Ecto neural progenitor cell (in vitro differentiated cells): ENCODE data around the gene LCORL.
"Not testable (repeated sequence)": the region's sequence is repeated elsewhere in the genome, so short reads cannot be mapped to it uniquely, and the experiment has no call there.

Source experiments
- DNase-seq: peaks from one replicate; pipeline ENCODE4 v3.0.0-alpha.2; 2018; ENCODE audit warnings: low spot score

The LCORL gene

DNA sequence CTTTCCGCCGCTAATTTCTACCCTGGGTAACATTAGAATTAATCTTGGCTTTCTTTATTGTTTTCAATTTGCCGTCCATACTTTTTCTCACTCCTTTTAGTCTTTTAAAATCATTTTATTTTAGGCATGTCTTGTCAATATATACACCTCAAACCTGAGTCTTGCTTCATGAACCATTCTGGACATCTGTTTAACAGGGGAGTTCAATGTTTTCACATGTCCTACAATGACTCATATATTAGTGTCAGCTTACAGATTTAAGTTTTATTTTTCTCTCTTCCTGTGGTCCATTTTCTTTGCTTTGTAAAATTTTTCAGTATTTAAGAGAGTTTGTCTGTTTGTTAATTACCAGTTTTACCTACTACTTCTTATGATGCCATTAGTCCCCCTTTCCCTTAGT lies 89.5 kb downstream of the LCORL start:
- DNase-seq = no peak

GRCh38 chr4:17930256-17930655 lies 91.3 kb downstream of the LCORL start:
- no peak for DNase-seq

- DNase-seq = no peak
Observed at GRCh38 chr4:17924189-17924588, 97.4 kb downstream of the LCORL start.

GRCh38 chr4:17921451-17921850 lies 100.1 kb downstream of the LCORL start:
- DNase-seq = no peak

DNA sequence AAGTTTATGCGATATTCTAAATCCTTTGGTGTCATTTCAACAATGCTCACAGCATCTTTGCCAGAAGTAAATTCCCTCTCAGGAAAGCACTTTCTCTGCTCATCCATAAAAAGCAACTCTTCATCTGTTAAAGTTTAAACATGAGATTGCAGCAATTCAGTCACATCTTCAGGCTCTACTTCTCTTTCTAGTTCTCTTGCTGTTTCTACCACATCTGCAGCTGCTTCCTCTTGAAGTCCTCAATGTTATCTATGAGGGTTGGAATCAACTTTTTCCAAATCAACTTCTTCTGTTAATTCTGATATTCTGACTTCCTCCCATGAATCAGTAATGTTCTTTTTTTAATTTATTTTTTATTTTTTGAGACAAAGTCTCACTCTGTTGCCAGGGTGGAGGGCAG lies 100.9 kb downstream of the LCORL start:
- no peak for DNase-seq

GRCh38 chr4:17915439-17915838 lies 106.1 kb downstream of the LCORL start:
- no peak for DNase-seq

DNA sequence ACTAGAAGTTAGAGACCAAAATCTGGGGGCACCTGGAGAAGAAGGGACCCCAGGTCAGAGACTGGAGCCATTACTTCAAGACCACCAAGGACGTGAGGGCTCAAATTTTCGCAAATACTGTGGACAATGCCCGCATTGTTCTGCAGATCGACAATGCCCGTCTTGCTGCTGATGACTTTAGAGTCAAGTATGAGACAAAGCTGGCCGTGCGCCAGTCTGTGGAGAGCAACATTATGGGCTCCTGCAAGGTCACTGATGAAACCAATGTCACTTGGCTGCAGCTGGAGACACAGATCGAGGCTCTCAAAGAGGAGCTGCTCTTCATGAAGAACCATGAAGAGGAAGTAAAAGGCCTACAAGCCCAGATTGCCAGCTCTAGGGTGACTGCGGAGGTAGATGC lies 109.5 kb downstream of the LCORL start:
- DNase-seq = no peak

- no peak for DNase-seq
Observed at GRCh38 chr4:17911608-17912007, 109.9 kb downstream of the LCORL start.

- DNase-seq = no peak
Observed at GRCh38 chr4:17898553-17899055, 123.0 kb downstream of the LCORL start.

GRCh38 chr4:17895481-17895880 lies 126.1 kb downstream of the LCORL start:
- no peak for DNase-seq

DNA sequence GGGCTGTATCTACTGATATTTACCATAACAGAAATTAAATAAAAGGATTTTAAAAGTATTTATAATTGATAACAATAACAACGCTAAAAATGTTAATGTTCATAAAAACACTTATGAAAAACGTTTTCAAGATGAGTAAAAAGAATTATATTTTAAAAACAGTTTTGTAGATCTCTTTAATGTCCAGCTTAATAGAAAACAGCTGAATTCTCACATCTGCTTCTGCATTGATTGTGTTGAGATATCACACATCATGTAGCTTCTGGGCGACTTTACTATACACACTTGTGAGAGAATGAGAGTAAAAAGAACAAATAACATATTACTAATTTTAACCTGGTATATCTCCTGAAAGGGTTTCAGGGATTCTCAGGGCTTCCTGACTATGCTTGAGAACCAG lies 127.1 kb downstream of the LCORL start:
- no peak for DNase-seq

DNA sequence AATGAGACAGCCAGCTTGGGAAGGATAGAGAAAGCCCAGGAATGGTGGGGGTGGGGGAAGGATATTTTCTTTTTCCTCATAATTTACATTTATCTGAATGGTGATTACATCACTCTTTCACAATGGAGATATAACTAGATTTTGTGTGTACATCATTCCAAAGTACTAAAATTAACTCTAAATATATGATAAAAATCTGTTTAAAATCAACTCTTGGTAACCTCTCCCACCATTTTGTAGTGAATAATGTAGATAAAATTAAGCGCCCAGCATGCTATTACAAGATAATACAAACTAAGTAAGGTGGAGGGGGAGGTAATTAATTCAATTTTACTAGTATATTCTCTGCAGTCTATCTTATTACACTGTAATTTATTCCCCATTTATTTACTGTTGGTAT lies 131.9 kb downstream of the LCORL start:
- DNase-seq = no peak

GRCh38 chr4:17884511-17884910 lies 137.0 kb downstream of the LCORL start:
- DNase-seq = no peak

DNA sequence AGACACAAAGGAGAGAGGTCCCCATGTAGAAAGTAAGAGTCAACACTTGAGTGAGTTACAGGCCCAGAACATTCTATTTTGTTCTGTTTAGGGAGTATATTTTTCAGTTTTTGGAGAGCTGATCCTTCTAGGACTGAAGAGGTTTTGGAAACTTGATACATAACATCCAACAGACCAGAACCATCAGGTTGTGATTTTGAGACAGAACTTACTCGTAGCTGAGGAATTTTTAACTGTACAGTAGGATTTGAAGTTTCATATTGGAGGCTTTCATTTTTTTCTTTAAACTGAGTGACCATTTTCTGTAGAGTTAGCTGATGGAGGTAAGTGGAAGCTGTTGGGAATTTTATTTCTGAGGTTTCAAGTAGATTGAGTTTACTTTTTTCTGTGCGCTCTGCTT lies 137.5 kb downstream of the LCORL start:
- DNase-seq = no peak

DNA sequence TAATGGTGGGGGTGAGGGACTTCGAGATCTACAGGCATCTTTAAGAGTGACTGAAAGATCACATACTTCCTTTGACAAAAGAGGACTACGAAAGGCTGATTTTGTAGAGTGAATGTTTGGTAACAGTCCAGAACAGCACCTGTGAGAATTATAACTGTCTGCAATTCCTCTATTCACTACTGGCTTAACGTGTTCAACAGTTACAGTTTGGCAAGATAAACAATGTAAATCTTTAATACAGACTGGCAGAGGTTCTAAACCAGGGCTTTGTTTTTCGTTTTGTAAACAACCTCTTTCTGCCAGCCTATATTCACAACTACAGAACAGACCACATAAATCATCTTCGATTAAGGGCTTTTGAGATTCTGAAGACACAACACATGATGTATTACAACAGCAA lies 143.9 kb downstream of the LCORL start:
- no peak for DNase-seq

GRCh38 chr4:17876943-17877342 lies 144.6 kb downstream of the LCORL start:
- DNase-seq = no peak

DNA sequence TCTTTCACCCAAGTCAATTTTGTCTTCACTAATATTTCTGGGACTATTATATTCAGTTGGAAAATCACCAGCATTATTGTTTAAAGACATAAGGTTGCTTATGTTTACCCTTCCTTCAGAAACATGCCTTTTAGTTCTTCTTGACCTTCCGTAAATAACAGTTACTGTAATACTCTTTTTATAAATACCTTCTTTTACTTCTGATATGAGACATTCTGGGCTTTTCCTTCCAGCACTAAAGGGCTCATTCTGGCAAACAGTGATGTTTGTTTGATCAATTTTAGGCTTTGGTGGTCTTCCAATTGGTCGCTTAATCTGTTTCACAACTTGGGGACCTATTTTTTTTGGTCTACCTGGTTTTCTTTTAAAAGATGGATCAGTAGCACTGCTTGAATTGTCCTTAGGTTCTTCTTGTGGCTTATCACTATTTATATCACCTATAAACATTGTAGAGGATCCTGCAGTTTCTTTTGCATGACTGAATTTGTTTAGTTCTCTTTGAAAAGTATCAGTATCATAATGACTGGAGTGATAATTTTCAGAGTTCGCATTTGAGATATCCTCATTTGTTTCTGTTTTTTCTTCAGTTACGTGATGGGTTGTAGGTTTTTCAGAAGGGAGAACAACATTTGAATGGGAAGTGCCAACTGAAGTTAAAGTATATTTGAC lies 146.0 kb downstream of the LCORL start:
- no peak for DNase-seq

DNA sequence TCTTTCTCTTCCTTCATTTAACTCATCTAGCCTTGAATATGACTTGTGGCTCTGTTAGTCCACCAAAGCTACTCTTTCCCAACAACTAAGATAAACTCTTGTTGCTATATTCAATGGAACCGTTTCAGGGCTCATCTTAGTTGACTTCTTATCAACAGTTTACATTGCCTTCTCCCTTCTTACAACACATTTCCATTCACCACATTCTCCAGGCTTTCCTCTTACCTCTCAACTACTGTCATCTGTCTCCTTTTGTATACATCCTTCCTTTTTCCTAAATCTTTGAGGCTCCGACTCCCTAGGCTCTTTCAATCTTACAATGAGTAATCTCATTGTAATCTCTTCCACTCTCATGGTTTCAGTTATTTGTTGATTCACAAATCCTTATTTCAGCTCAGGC lies 152.2 kb downstream of the LCORL start:
- no peak for DNase-seq

- no peak for DNase-seq
Observed at GRCh38 chr4:17867276-17867675, 154.3 kb downstream of the LCORL start.

- no peak for DNase-seq
Observed at GRCh38 chr4:17866810-17867209, 154.7 kb downstream of the LCORL start.

- no peak for DNase-seq
Observed at GRCh38 chr4:17865866-17866363, 155.6 kb downstream of the LCORL start.

GRCh38 chr4:17861906-17862305 lies 159.6 kb downstream of the LCORL start:
- not testable (repeated sequence) for DNase-seq

DNA sequence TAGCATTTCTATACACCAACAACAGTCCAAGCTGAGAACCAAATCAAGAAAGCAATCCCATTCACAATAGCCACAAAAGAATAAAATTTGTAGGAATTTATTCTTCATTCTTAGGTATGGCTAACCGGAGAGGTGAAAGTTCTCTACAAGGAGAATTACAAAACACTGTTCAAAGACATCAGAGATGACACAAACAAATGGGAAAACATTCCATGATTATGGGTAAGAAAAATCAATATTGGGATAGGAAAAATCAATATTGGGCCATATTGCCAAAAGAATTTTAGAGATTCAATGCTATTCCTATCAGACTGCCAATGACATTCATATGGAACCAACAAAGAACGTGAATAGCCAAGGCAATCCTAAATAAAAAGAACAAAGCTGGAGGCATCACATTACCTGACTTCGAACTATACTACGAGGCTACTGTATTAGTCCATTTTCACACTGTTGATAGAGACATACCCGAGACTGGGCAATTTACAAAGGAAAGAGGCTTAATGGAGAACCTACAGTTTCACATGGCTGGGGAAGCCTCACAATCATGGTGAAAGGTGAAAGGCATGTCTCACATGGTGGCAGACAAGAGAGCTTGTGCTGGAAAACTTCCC lies 161.7 kb downstream of the LCORL start:
- no peak for DNase-seq

- no peak for DNase-seq
Observed at GRCh38 chr4:17854036-17854435, 167.5 kb downstream of the LCORL start.
